ENCODE results near the gene TSPAN32. TPM values are rescaled to one million over a fixed set of nuclear protein-coding genes. Genes with fewer than 3 reads are reported as not detected.

The TSPAN32 gene
- total RNA-seq, 5 donors from 2014 or later (not counting 1 experiment from before 2014, with no cell fraction given): 66.9 to 185 (median 92.3) TPM

DNA sequence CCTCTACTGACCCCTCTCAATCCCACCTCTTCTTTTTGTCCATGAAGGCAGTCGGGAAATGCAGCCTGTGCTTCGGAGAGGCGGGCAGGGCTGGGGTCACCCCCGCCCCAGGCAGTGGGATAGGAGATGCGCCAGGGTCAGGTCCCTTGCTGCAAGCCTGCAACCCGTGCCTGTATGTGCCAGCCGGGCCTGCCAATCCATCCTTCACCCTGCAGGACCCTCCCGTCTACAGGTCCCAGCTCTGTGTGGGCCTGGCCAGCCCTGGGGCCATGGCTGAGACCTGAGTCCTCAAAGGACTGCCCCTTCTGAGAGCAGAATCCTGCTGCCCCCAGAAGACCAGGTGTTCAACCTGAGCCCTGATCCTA is 42.4 kb upstream of the TSPAN32 start:
- Histone ChIP-seq H3K27me3 (replicated peaks in 1 of 2; ENCODE audit: control insufficient read depth in 2 of 2, extremely low read depth in 1 of 2, insufficient read depth in 2 of 2, low read length in 1 of 2) (peaks cover 0 to 13% of the 10 kb centered on the region in 2 experiments), H3K9me3 (no peaks in the 10 kb centered on the region), H3K4me3 (ENCODE audit: control insufficient read depth in 1 of 2, extremely low read depth in 1 of 2, low read length in 1 of 2) (no peak overlapping the region), H3K27ac (ENCODE audit: low read length) (no peak overlapping the region), H3K4me1 (ENCODE audit: control insufficient read depth in 1 of 2, extremely low read depth in 1 of 2, insufficient read depth in 2 of 2, low read length in 2 of 2) (no peaks in the 10 kb centered on the region), H3K36me3 (ENCODE audit: control insufficient read depth in 2 of 2, extremely low read depth in 1 of 2, insufficient read depth in 1 of 2, low read length in 1 of 2) (no peaks in the 10 kb centered on the region)
- ATAC-seq (replicated peaks in 1 of 4): no peak
- H3K4me3 Mint-ChIP-seq: no peak overlapping the region
- no peaks in the 10 kb centered on the region for H3K27me3 Mint-ChIP-seq
- no peak for DNase-seq
- POLR2A ChIA-PET: no interaction called here
- CTCF ChIA-PET: no interaction called here
- no peaks in the 10 kb centered on the region for H3K9me3 Mint-ChIP-seq
- no peaks in the 10 kb centered on the region for H3K36me3 Mint-ChIP-seq
- 83% methylated on average over 8 of the region's 8 CpGs for WGBS (ENCODE audit: insufficient coverage)
- no peak overlapping the region for H3K27ac Mint-ChIP-seq
- H3K4me1 Mint-ChIP-seq: no peaks in the 10 kb centered on the region

DNA sequence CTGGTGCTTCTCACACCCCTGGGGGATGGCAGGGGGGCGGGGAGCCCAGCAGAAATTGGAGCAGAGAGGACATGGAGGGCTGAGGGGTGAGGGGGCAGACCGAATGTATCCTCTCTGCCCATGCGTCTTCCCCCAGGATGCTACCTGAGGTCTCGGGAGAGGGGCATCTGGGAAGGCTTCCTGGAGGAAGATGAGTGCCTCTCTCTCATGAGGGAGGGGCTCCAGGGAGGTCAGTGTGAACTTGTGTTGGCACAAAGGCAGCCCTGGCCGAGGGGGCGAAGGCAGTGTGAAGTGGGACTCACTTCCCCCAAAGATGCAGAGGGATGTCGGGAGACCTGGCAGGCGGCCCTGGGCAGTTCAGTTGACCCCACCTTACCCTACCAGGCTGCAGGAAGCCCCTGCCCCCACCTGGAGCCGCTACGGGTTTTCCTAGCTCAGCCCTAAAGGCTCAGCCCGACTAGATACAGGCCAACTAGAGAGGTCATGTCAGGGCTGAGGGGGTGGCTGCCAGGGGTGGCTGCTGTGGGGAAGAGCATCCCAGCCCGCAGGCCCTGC is 41.8 kb upstream of the TSPAN32 start:
- Mint-ChIP-seq H3K4me3 (no peak overlapping the region), H3K27ac (no peak overlapping the region), H3K27me3 (no peaks in the 10 kb centered on the region), H3K36me3 (no peaks in the 10 kb centered on the region), H3K4me1 (peaks cover 0 to 3% (median 1%) of the 10 kb centered on the region in 3 donors), H3K9me3 (no peaks in the 10 kb centered on the region)
- CTCF ChIA-PET: no interaction called here
- H3K27ac ChIP-seq (ENCODE audit: low read length): no peak overlapping the region
- ATAC-seq (replicated peaks in 1 of 4): no peak
- H3K4me1 ChIP-seq (ENCODE audit: control insufficient read depth in 1 of 2, extremely low read depth in 1 of 2, insufficient read depth in 2 of 2, low read length in 2 of 2): no peaks in the 10 kb centered on the region
- no peak for DNase-seq
- POLR2A ChIA-PET: no interaction called here
- H3K36me3 ChIP-seq (ENCODE audit: control insufficient read depth in 2 of 2, extremely low read depth in 1 of 2, insufficient read depth in 1 of 2, low read length in 1 of 2): no peaks in the 10 kb centered on the region
- no peaks in the 10 kb centered on the region for H3K9me3 ChIP-seq
- WGBS (ENCODE audit: insufficient coverage): 87% methylated on average over 3 of the region's 12 CpGs
- H3K4me3 ChIP-seq (ENCODE audit: control insufficient read depth in 1 of 2, extremely low read depth in 1 of 2, low read length in 1 of 2): no peak overlapping the region
- peaks cover 0 to 13% of the 10 kb centered on the region in 2 experiments for H3K27me3 ChIP-seq (replicated peaks in 1 of 2; ENCODE audit: control insufficient read depth in 2 of 2, extremely low read depth in 1 of 2, insufficient read depth in 2 of 2, low read length in 1 of 2)

DNA sequence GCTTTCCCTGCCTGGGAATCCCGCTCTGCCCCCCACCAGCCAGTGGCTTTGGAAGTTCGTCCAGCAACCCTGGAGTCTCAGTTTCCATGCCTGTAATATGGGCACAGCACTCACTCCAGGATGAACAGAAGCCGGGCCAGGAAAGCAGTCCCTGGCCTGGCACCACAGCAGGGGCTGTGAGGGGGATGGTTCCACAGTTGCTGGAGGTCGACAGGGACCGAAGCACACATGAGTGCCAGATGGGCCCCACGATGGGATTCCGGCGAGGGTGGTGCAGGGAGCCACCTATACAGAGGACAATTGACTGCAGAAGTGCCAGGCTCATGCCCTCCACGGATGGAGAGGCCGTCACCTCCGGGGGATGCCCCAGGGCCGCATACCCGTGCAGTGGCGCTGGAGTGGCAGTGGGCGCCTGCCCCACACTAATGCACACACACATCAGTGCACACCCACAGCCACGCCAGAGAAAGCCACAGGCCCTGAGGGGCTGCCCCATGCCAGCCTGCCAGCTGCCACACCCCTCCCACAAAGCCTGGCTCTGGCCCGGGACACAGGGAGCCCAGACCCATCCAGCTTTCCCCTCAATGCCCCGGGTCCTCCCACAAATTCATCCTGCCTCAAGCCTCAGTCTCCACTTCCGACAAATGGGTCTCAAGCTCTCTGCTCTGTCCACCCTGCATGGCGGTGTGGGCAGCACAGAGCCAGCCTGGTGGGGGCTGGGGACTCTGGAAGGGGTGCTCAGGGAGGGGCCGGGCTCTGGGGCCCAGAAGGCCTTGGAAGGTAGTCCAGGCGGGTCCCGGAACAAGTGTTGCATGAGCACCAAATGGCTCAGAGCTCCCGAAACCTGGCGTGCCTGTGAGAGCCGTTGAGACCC is 41.1 kb upstream of the TSPAN32 start:
- no peak overlapping the region for H3K4me3 ChIP-seq (ENCODE audit: control insufficient read depth in 1 of 2, extremely low read depth in 1 of 2, low read length in 1 of 2)
- peaks cover 0 to 6% of the 10 kb centered on the region in 2 experiments for H3K4me1 ChIP-seq (ENCODE audit: control insufficient read depth in 1 of 2, extremely low read depth in 1 of 2, insufficient read depth in 2 of 2, low read length in 2 of 2)
- ATAC-seq (replicated peaks in 1 of 4) (no peak), DNase-seq (no peak)
- POLR2A ChIA-PET: no interaction called here
- Mint-ChIP-seq H3K9me3 (no peaks in the 10 kb centered on the region), H3K4me3 (no peak overlapping the region), H3K36me3 (no peaks in the 10 kb centered on the region), H3K4me1 (peaks cover 7 to 11% (median 7%) of the 10 kb centered on the region in 3 donors), H3K27me3 (no peaks in the 10 kb centered on the region), H3K27ac (no peak overlapping the region)
- H3K27me3 ChIP-seq (replicated peaks in 1 of 2; ENCODE audit: control insufficient read depth in 2 of 2, extremely low read depth in 1 of 2, insufficient read depth in 2 of 2, low read length in 1 of 2): peaks cover 0 to 13% of the 10 kb centered on the region in 2 experiments
- H3K36me3 ChIP-seq (ENCODE audit: control insufficient read depth in 2 of 2, extremely low read depth in 1 of 2, insufficient read depth in 1 of 2, low read length in 1 of 2): no peaks in the 10 kb centered on the region
- WGBS (ENCODE audit: insufficient coverage): 80% methylated on average over 24 of the region's 26 CpGs
- CTCF ChIA-PET: no interaction called here
- H3K9me3 ChIP-seq: no peaks in the 10 kb centered on the region
- H3K27ac ChIP-seq (ENCODE audit: low read length): no peak overlapping the region

DNA sequence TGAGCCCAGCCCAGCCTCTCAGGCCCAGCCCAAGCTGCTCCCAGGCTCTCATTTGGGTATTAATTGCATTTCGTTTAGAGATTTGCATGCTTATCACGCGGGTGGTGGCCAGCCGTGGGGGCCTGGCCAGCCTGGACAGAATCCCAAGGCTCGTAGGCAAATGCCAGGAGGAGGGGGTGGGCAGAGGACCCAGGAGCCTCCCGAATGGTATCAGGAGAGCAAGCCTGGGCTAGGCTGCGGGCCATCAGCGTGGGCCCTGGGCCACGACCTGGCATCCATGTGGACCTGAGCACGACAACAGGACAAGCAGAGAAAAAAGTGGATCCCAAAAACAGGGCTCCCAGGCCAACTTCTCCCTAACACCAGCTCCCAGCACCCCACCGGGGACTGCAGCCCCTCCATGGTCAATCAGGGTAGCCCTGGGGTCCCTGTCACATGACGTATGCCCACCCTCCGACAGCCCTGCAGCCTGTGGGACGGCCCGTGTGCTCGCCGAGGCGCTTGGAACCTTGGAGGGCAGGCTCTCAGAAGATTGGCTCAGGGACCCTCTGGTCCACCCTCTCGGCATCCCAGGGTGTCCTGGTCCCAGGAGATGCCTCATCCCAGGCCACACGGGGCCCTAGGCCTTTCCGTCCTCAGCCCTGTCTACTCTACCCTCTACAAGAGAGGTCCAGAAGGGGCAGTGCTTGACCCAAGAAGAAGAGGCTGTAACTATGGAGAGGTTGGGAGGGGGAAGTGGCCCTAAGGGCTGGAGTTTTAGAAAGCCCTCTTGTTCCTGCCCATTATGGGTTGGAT is 40.2 kb upstream of the TSPAN32 start:
- 90% methylated on average over 13 of the region's 21 CpGs for WGBS (ENCODE audit: insufficient coverage)
- Mint-ChIP-seq H3K4me3 (no peak overlapping the region), H3K36me3 (no peaks in the 10 kb centered on the region), H3K4me1 (peaks cover 16 to 20% (median 16%) of the 10 kb centered on the region in 3 donors), H3K27me3 (peaks cover 0 to 3% of the 10 kb centered on the region in 2 donors), H3K9me3 (no peaks in the 10 kb centered on the region), H3K27ac (no peak overlapping the region)
- Histone ChIP-seq H3K27ac (ENCODE audit: low read length) (no peak overlapping the region), H3K27me3 (replicated peaks in 1 of 2; ENCODE audit: control insufficient read depth in 2 of 2, extremely low read depth in 1 of 2, insufficient read depth in 2 of 2, low read length in 1 of 2) (peaks cover 0 to 14% of the 10 kb centered on the region in 2 experiments), H3K4me1 (ENCODE audit: control insufficient read depth in 1 of 2, extremely low read depth in 1 of 2, insufficient read depth in 2 of 2, low read length in 2 of 2) (peaks cover 4 to 15% of the 10 kb centered on the region in 2 experiments), H3K4me3 (ENCODE audit: control insufficient read depth in 1 of 2, extremely low read depth in 1 of 2, low read length in 1 of 2) (no peak overlapping the region), H3K9me3 (no peaks in the 10 kb centered on the region), H3K36me3 (ENCODE audit: control insufficient read depth in 2 of 2, extremely low read depth in 1 of 2, insufficient read depth in 1 of 2, low read length in 1 of 2) (no peaks in the 10 kb centered on the region)
- no peak for ATAC-seq (replicated peaks in 1 of 4)
- ChIA-PET CTCF (no interaction called here), POLR2A (no interaction called here)
- no peak for DNase-seq

DNA sequence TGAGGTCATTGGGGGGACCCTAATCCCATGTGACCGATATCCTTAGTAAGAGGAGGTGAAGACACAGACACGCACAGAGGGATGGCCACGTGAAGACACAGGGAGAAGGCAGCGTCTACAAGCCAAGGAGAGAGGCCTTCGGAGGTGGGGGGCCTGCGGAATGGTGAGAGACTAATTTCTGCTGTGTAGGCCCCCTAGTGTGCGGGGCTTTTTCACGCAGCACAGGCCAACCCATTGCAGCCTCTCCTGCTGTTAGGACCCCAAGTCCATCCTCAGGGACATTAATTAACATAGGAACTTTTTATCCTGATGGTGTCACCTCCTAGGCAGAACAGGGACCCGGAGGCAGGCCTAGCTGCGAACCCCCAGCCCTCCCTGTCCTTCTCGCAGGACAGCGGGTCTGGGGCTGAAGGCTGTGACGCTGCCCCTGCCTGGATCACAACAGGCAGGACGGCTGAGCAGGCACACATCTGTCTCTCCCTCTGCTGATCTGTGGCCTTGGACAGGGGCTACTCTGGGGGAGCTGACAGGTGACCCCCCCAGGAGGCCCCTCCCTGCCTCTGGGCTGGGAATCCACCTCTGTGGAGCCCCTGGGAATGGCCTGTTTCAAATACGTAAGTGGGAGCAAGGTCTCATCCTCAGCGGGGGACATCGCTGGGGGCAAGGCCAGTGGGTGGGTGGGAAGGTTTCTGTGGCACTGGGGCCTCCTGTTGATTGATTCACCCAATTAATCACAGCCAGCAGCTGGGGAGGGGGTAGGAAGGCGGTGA is 39.3 kb upstream of the TSPAN32 start:
- Mint-ChIP-seq H3K27ac (no peak overlapping the region), H3K27me3 (peaks cover 0 to 3% of the 10 kb centered on the region in 2 donors), H3K4me1 (peaks cover 18 to 21% (median 18%) of the 10 kb centered on the region in 3 donors), H3K9me3 (no peaks in the 10 kb centered on the region), H3K36me3 (no peaks in the 10 kb centered on the region), H3K4me3 (no peak overlapping the region)
- ATAC-seq (replicated peaks in 1 of 4) (no peak), DNase-seq (no peak)
- H3K4me3 ChIP-seq (ENCODE audit: control insufficient read depth in 1 of 2, extremely low read depth in 1 of 2, low read length in 1 of 2): no peak overlapping the region
- CTCF ChIA-PET: no interaction called here
- H3K36me3 ChIP-seq (ENCODE audit: control insufficient read depth in 2 of 2, extremely low read depth in 1 of 2, insufficient read depth in 1 of 2, low read length in 1 of 2): no peaks in the 10 kb centered on the region
- H3K27ac ChIP-seq (ENCODE audit: low read length): no peak overlapping the region
- H3K9me3 ChIP-seq: no peaks in the 10 kb centered on the region
- WGBS (ENCODE audit: insufficient coverage): 88% methylated on average over 15 of the region's 18 CpGs
- H3K4me1 ChIP-seq (ENCODE audit: control insufficient read depth in 1 of 2, extremely low read depth in 1 of 2, insufficient read depth in 2 of 2, low read length in 2 of 2): peaks cover 4 to 24% of the 10 kb centered on the region in 2 experiments
- H3K27me3 ChIP-seq (replicated peaks in 1 of 2; ENCODE audit: control insufficient read depth in 2 of 2, extremely low read depth in 1 of 2, insufficient read depth in 2 of 2, low read length in 1 of 2): peaks cover 0 to 23% of the 10 kb centered on the region in 2 experiments
- POLR2A ChIA-PET: no interaction called here

DNA sequence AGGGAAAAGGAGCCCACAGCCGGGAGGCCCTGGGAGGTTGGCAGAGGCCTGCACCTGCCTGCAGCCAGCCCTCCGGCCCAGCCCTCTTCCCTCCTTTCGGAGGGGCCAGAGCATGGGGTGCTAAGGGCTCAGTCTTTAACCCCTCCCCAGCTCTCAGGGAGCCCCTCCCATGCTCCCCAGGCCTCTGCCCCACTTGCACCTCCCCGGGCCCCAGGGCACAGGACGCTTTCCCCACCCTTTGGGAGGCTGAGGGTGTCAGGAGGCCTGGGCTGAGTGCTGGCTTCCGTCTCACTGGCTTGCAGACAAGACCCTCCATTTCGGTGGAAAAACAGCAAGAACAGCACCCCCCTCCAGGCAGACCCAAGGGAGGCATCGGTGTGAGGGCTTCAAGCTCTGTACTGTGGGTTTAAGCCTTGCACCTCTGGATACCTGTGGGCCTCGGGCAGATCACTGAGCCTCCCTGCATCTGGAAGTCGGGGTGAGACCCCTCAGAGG is 38.7 kb upstream of the TSPAN32 start:
- no peaks in the 10 kb centered on the region for H3K9me3 ChIP-seq
- H3K4me1 ChIP-seq (ENCODE audit: control insufficient read depth in 1 of 2, extremely low read depth in 1 of 2, insufficient read depth in 2 of 2, low read length in 2 of 2): peaks cover 4 to 30% of the 10 kb centered on the region in 2 experiments
- Mint-ChIP-seq H3K36me3 (no peaks in the 10 kb centered on the region), H3K27ac (no peak overlapping the region), H3K27me3 (peaks cover 0 to 7% of the 10 kb centered on the region in 2 donors), H3K9me3 (no peaks in the 10 kb centered on the region), H3K4me1 (peaks cover 19 to 22% (median 20%) of the 10 kb centered on the region in 3 donors), H3K4me3 (no peak overlapping the region)
- ATAC-seq (replicated peaks in 1 of 4) (no peak), DNase-seq (no peak)
- ChIA-PET CTCF (interaction anchor here in 1 of 2 donors (0.5 kb wide), 1 partner anchor 387 kb away, joined by 3 read pairs; no protein-coding TSS in a partner anchor), POLR2A (no interaction called here)
- no peak overlapping the region for H3K27ac ChIP-seq (ENCODE audit: low read length)
- H3K27me3 ChIP-seq (replicated peaks in 1 of 2; ENCODE audit: control insufficient read depth in 2 of 2, extremely low read depth in 1 of 2, insufficient read depth in 2 of 2, low read length in 1 of 2): peaks cover 0 to 29% of the 10 kb centered on the region in 2 experiments
- no peak overlapping the region for H3K4me3 ChIP-seq (ENCODE audit: control insufficient read depth in 1 of 2, extremely low read depth in 1 of 2, low read length in 1 of 2)
- 93% methylated on average over 3 of the region's 10 CpGs for WGBS (ENCODE audit: insufficient coverage)
- H3K36me3 ChIP-seq (ENCODE audit: control insufficient read depth in 2 of 2, extremely low read depth in 1 of 2, insufficient read depth in 1 of 2, low read length in 1 of 2): no peaks in the 10 kb centered on the region
